ENCODE data around the gene AKT1S1.

AKT1S1 gene

DNA sequence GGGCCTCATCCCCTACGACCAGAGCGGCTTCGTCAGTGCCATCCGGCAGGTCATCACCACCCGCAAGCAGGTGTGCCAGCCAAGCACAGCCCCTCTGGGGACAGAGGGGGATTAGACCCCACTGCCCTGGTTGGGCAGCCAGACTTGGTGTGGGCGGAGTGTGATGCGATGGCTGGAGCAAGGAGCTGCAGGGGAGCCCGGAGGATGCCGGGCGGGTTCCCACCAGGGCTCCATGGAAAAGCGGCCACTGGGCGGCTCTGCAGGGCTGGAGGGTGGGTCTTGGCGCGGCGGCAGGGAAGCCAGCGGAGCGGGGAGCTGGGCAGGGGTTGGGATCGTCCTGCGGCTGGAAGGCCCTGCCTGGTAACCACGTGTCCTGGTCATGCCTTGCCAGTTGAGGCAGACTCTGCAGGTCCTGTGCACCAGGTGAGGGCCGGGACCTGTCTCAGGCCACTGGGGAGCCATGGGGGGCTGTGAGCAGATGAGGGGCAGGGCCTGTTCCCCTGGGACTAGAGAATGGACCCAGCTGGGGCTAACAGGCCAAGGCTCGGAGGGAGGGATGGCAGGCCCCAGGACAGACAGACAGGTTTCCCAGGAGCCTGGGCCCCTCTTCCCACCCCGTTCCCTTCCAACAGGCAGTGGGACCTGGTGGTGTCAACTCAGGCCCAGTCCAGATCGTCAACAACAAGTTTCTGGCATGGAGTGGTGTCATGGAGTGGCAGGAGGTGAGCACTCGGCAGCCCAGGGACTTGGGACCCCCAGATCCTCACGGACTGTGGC, 19.9 kb downstream of the AKT1S1 start:
- no peak overlapping the region for H3K4me3 ChIP-seq (replicated peaks in 1 of 2; ENCODE audit: low read depth in 2 of 2, low read length in 2 of 2)
- no peak for DNase-seq (ENCODE audit: low read depth in 2 of 2)
- TF ChIP-seq, protein P1, sequence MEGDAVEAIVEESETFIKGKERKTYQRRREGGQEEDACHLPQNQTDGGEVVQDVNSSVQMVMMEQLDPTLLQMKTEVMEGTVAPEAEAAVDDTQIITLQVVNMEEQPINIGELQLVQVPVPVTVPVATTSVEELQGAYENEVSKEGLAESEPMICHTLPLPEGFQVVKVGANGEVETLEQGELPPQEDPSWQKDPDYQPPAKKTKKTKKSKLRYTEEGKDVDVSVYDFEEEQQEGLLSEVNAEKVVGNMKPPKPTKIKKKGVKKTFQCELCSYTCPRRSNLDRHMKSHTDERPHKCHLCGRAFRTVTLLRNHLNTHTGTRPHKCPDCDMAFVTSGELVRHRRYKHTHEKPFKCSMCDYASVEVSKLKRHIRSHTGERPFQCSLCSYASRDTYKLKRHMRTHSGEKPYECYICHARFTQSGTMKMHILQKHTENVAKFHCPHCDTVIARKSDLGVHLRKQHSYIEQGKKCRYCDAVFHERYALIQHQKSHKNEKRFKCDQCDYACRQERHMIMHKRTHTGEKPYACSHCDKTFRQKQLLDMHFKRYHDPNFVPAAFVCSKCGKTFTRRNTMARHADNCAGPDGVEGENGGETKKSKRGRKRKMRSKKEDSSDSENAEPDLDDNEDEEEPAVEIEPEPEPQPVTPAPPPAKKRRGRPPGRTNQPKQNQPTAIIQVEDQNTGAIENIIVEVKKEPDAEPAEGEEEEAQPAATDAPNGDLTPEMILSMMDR (IDR thresholded peaks at IDR 0.05; ENCODE audit: low read depth, low read length): no peak

DNA sequence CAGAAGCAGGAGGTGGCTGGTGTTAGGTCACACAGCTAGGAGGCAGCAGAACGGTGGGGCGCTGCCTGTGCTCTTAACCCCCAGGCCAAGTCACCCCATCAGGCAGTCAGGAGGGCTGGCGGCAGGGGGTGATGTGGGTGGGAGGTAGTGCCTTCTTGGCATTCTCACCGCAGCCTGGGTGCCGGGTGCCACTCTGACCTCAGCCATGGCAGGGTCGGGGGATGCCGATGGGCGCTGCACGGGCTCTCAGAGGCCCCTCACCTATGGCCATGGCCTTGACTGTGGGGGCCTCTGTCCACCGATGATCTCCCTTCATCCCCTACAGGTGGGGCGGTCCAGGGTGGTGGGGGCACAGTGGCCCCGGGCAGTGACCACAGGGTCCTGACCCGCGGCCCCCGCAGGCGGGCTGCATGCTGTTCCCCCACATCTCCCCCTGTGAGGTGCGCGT, 20.6 kb downstream of the AKT1S1 start:
- no peak overlapping the region for H3K4me3 ChIP-seq (replicated peaks in 1 of 2; ENCODE audit: low read depth in 2 of 2, low read length in 2 of 2)
- DNase-seq (ENCODE audit: low read depth in 2 of 2): no peak
- TF ChIP-seq, protein P1 (IDR thresholded peaks at IDR 0.05; ENCODE audit: low read depth, low read length): no peak

GRCh38 chr19:49855676-49856573, 21.2 kb downstream of the AKT1S1 start:
- TF ChIP-seq, protein P1 (IDR thresholded peaks at IDR 0.05; ENCODE audit: low read depth, low read length): no peak
- DNase-seq (ENCODE audit: low read depth in 2 of 2): no peak
- no peak overlapping the region for H3K4me3 ChIP-seq (replicated peaks in 1 of 2; ENCODE audit: low read depth in 2 of 2, low read length in 2 of 2)

DNA sequence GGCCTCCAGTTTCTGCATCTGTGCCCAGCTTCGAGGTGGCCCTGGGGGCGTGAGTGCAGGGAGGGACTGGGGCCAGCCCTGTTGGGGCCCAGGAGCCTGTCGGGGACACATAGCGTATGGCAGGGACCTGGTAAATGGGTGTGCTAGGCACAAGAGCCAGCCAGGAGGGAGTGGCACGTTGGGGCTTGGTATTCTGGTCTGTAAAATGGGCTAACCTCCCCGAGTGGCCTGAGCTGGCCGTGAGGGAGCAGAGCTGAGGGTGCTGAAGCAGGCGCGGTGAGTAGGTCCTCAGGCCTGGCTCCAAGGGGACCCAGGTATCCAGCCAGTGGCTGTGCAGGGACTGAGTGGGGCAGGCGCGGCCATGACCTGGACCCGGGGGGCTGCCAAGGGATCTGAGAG, 21.9 kb downstream of the AKT1S1 start:
- no peak for DNase-seq (ENCODE audit: low read depth in 2 of 2)
- TF ChIP-seq, protein P1 (IDR thresholded peaks at IDR 0.05; ENCODE audit: low read depth, low read length): no peak
- no peak overlapping the region for H3K4me3 ChIP-seq (replicated peaks in 1 of 2; ENCODE audit: low read depth in 2 of 2, low read length in 2 of 2)

GRCh38 chr19:49854378-49855263, 22.5 kb downstream of the AKT1S1 start:
- DNase-seq (ENCODE audit: low read depth in 2 of 2): no peak
- H3K4me3 ChIP-seq (replicated peaks in 1 of 2; ENCODE audit: low read depth in 2 of 2, low read length in 2 of 2): no peak overlapping the region
- TF ChIP-seq, protein P1 (IDR thresholded peaks at IDR 0.05; ENCODE audit: low read depth, low read length): no peak

DNA sequence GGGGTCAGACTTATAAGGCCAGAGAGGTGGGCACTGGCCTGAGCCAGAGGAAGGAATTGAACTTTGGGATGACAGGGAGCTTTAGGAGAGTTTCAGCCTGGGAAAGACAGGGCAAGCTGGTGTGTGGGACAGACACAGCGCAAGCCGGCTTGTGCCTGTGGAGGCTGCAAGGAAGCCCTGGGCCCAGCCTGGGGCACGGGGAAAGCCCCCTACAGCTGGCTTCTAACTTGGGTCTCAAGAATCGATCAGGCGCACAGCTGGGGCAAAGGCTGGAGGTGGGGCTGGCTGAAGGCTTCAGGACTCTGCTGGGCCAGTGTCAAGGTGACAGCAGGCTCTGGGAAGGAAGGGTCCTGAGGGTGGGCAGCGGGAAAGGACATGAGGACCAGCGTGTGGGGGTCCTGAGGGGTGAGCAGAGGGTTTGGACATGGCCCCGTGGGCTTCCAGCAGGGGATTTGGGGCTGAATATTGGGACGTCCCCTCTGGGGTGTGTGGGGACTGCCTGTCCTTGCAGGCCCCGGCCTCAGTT, 23.2 kb downstream of the AKT1S1 start:
- TF ChIP-seq, protein P1 (IDR thresholded peaks at IDR 0.05; ENCODE audit: low read depth, low read length): no peak
- DNase-seq (ENCODE audit: low read depth in 2 of 2): no peak
- H3K4me3 ChIP-seq (replicated peaks in 1 of 2; ENCODE audit: low read depth in 2 of 2, low read length in 2 of 2): no peak overlapping the region
